ENCODE data around the gene ADAM10. TPM values are rescaled to one million over a fixed set of nuclear protein-coding genes. Genes with fewer than 3 reads are reported as not detected.

ADAM10 gene
- polyA plus RNA-seq, 1 donor (not counting 4 experiments of a cell fraction or from before 2014, with no cell fraction given) = 198 TPM

DNA sequence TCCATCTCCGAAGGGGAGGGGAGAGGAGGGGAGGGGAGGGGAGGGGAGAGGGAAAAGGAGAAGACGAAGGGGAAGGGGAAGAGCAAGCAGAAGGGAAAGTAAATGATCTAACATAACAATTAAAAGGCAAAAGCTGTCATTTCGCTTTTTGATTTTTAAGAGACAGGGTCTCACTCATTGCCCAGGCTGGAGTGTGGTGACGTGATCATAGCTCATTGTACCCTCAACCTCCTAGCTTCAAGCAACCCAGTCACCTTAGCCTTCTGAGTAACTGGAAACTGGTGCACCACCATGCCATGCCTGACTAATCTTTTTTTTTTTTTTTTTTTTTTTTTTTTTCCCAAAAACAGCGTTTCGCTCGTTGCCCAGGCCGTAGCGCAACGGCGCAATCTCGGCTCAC lies 22.6 kb downstream of the ADAM10 start:
- TF ChIP-seq EZH2 (IDR thresholded peaks at IDR 0.05; ENCODE audit: low read length) (no peak), CTCF (optimal IDR thresholded peaks at IDR 0.05 in 1 of 3, IDR thresholded peaks at IDR 0.05 in 1 of 3, conservative IDR thresholded peaks at IDR 0.05 in 1 of 3; ENCODE audit: extremely low read depth in 1 of 3, insufficient read depth in 2 of 3, low read length in 3 of 3) (no peak)
- Histone ChIP-seq H3K4me1 (ENCODE audit: control insufficient read depth, extremely low read depth, insufficient read depth, low read length) (peaks cover 6% of the 10 kb centered on the region), H2AFZ (ENCODE audit: control insufficient read depth, low read length) (no peak overlapping the region), H3K79me2 (ENCODE audit: control insufficient read depth, insufficient read depth, low read length) (peaks cover 99% of the 10 kb centered on the region), H3K9me3 (ENCODE audit: control insufficient read depth, low read depth, low read length) (no peaks in the 10 kb centered on the region), H3K27me3 (ENCODE audit: control insufficient read depth, extremely low read depth, insufficient read depth, low read length) (no peaks in the 10 kb centered on the region), H3K9ac (ENCODE audit: control insufficient read depth, extremely low read depth, insufficient read depth, low read length) (no peak overlapping the region), H3K9me1 (ENCODE audit: control insufficient read depth, extremely low read depth, insufficient read depth, low read length) (peaks cover 3% of the 10 kb centered on the region), H3K4me2 (ENCODE audit: control insufficient read depth, extremely low read depth, insufficient read depth, low read depth, low read length) (no peak overlapping the region), H3K27ac (ENCODE audit: control insufficient read depth, insufficient read depth, low read length) (no peak overlapping the region), H3K36me3 (ENCODE audit: control insufficient read depth in 2 of 2, extremely low read depth in 1 of 2, insufficient read depth in 2 of 2, low read length in 2 of 2) (no peaks in the 10 kb centered on the region), H3K4me3 (ENCODE audit: control insufficient read depth in 2 of 3, extremely low read depth in 1 of 3, insufficient read depth in 2 of 3, low read depth in 1 of 3, low read length in 3 of 3) (no peak overlapping the region), H4K20me1 (ENCODE audit: control insufficient read depth, extremely low read depth, insufficient read depth, low read length) (peaks cover 3% of the 10 kb centered on the region)
- no peak for DNase-seq (ENCODE audit: low read depth, low spot score)
- dilution Hi-C loops (cut with MboI; ENCODE audit: extremely low pct_ligation_motif_present, low sequenced_read_pairs) = no loop called here
- FAIRE-seq = no peak

GRCh38 chr15:58724466-58724865 lies 25.0 kb downstream of the ADAM10 start:
- no peak for FAIRE-seq
- Histone ChIP-seq H3K4me2 (ENCODE audit: control insufficient read depth, extremely low read depth, insufficient read depth, low read depth, low read length) (no peak overlapping the region), H3K27ac (ENCODE audit: control insufficient read depth, insufficient read depth, low read length) (no peak overlapping the region)

More at GRCh38 chr15:58724466-58724865, 25.0 kb downstream of the ADAM10 start:
- Histone ChIP-seq H3K4me1 (ENCODE audit: control insufficient read depth, extremely low read depth, insufficient read depth, low read length) (no peaks in the 10 kb centered on the region), H3K27me3 (ENCODE audit: control insufficient read depth, extremely low read depth, insufficient read depth, low read length) (no peaks in the 10 kb centered on the region), H4K20me1 (ENCODE audit: control insufficient read depth, extremely low read depth, insufficient read depth, low read length) (peaks cover 3% of the 10 kb centered on the region), H3K79me2 (ENCODE audit: control insufficient read depth, insufficient read depth, low read length) (peaks cover 98% of the 10 kb centered on the region), H2AFZ (ENCODE audit: control insufficient read depth, low read length) (no peak overlapping the region), H3K9me3 (ENCODE audit: control insufficient read depth, low read depth, low read length) (no peaks in the 10 kb centered on the region), H3K9ac (ENCODE audit: control insufficient read depth, extremely low read depth, insufficient read depth, low read length) (no peak overlapping the region), H3K9me1 (ENCODE audit: control insufficient read depth, extremely low read depth, insufficient read depth, low read length) (no peaks in the 10 kb centered on the region), H3K4me3 (ENCODE audit: control insufficient read depth in 2 of 3, extremely low read depth in 1 of 3, insufficient read depth in 2 of 3, low read depth in 1 of 3, low read length in 3 of 3) (no peak overlapping the region), H3K36me3 (ENCODE audit: control insufficient read depth in 2 of 2, extremely low read depth in 1 of 2, insufficient read depth in 2 of 2, low read length in 2 of 2) (no peaks in the 10 kb centered on the region)
- DNase-seq (ENCODE audit: low read depth, low spot score) = no peak
- no peak for TF ChIP-seq CTCF (optimal IDR thresholded peaks at IDR 0.05 in 1 of 3, IDR thresholded peaks at IDR 0.05 in 1 of 3, conservative IDR thresholded peaks at IDR 0.05 in 1 of 3; ENCODE audit: extremely low read depth in 1 of 3, insufficient read depth in 2 of 3, low read length in 3 of 3)
- no peak for TF ChIP-seq EZH2 (IDR thresholded peaks at IDR 0.05; ENCODE audit: low read length)
- dilution Hi-C loops (cut with MboI; ENCODE audit: extremely low pct_ligation_motif_present, low sequenced_read_pairs) = no loop called here
